ENCODE data around the gene CALML3. TPM values are rescaled to one million over a fixed set of nuclear protein-coding genes. Genes with fewer than 3 reads are reported as not detected.

CALML3 gene
- total and polyA plus RNA-seq, 2 donors (not counting 3 experiments of a cell fraction or from before 2014, with no cell fraction given): not detected

DNA sequence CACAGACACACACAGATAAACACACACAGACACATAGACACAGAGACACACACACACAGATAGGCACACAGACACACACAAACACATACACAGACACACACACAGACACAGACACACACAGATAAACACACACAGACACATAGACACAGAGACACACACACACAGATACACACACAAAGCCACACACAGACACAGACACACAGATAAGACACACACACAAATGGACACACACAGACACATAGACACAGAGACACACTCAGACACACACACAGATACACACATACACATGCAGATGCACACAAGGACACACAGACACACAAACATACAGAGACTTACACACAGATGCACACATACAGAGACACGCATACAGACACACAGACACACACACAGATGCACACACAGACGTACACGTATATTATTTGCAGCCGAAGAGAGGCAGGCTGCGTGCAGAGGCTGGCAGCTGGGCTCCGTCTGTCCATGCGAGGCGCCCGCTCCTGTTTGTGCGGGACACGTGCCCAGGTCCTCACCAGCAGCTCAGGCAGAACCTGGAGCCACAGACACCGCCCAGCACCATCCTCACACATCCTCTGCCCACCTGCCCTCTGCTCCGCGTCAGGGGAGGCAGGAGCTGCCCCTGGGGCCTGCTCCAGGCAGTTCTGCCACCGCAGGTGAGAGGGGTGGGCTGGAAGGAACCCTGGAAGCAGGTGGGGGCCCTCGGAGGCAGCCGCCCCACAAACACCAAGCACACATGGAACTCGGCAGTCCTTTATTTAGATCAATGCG, 26.6 kb upstream of the CALML3 start:
- H3K9me1 ChIP-seq (replicated peaks; ENCODE audit: control insufficient read depth, extremely low read depth, insufficient read depth, low read length): no peaks in the 10 kb centered on the region
- no peak overlapping the region for H2AFZ ChIP-seq (ENCODE audit: low read depth, low read length)
- no peaks in the 10 kb centered on the region for H3K9me3 ChIP-seq (replicated peaks; ENCODE audit: control insufficient read depth, insufficient read depth, low read length)
- BruUV-seq (replicated peaks): no TSS peak
- no peaks in the 10 kb centered on the region for H3K4me1 ChIP-seq (ENCODE audit: control insufficient read depth, extremely low read depth, insufficient read depth, low read length)
- no peak overlapping the region for H3K4me2 ChIP-seq (ENCODE audit: insufficient read depth, low read length)
- POLR2A ChIA-PET: no interaction called here
- TF ChIP-seq, protein P1, sequence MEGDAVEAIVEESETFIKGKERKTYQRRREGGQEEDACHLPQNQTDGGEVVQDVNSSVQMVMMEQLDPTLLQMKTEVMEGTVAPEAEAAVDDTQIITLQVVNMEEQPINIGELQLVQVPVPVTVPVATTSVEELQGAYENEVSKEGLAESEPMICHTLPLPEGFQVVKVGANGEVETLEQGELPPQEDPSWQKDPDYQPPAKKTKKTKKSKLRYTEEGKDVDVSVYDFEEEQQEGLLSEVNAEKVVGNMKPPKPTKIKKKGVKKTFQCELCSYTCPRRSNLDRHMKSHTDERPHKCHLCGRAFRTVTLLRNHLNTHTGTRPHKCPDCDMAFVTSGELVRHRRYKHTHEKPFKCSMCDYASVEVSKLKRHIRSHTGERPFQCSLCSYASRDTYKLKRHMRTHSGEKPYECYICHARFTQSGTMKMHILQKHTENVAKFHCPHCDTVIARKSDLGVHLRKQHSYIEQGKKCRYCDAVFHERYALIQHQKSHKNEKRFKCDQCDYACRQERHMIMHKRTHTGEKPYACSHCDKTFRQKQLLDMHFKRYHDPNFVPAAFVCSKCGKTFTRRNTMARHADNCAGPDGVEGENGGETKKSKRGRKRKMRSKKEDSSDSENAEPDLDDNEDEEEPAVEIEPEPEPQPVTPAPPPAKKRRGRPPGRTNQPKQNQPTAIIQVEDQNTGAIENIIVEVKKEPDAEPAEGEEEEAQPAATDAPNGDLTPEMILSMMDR (IDR thresholded peaks at IDR 0.05; ENCODE audit: extremely low read depth in 1 of 2, insufficient read depth in 1 of 2, low read depth in 1 of 2, low read length in 2 of 2): no peak
- no peak for TF ChIP-seq EZH2 (IDR thresholded peaks at IDR 0.05; ENCODE audit: borderline replicate concordance, low read depth, low read length, severe bottlenecking)
- TF ChIP-seq MYC (IDR thresholded peaks at IDR 0.05; ENCODE audit: low read depth, low read length): no peak
- no peak for TF ChIP-seq POLR2A (IDR thresholded peaks at IDR 0.05; ENCODE audit: low read depth, low read length)
- TF ChIP-seq GATA2 (IDR thresholded peaks at IDR 0.05; ENCODE audit: insufficient read depth, insufficient read length, low read depth, low read length): no peak
- no peak for TF ChIP-seq JUN (IDR thresholded peaks at IDR 0.05; ENCODE audit: borderline replicate concordance, insufficient read depth, insufficient read length, low read depth)
- no peak for TF ChIP-seq POLR2AphosphoS5 (IDR thresholded peaks at IDR 0.05; ENCODE audit: insufficient read depth, low read depth, low read length)
- TF ChIP-seq FOS (IDR thresholded peaks at IDR 0.05; ENCODE audit: borderline replicate concordance, insufficient read depth, low read length): no peak
- TF ChIP-seq, protein P2, sequence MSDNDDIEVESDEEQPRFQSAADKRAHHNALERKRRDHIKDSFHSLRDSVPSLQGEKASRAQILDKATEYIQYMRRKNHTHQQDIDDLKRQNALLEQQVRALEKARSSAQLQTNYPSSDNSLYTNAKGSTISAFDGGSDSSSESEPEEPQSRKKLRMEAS (IDR thresholded peaks at IDR 0.05; ENCODE audit: insufficient read depth, insufficient read length): no peak
- H3K27me3 ChIP-seq (ENCODE audit: control insufficient read depth in 2 of 2, insufficient read depth in 2 of 2, low read length in 2 of 2): peaks cover 0 to 2% of the 10 kb centered on the region in 2 experiments
- DNase-seq (ENCODE audit: low read depth, low spot score) (no peak), FAIRE-seq (no peak)
- no peak overlapping the region for H3K4me3 ChIP-seq (replicated peaks in 1 of 3; ENCODE audit: insufficient read depth in 1 of 3, low read depth in 1 of 3, low read length in 3 of 3)
- H3K36me3 ChIP-seq (ENCODE audit: control insufficient read depth in 2 of 2, extremely low read depth in 1 of 2, insufficient read depth in 2 of 2, low read length in 2 of 2): no peaks in the 10 kb centered on the region
- dilution Hi-C loops (cut with MboI; ENCODE audit: extremely low pct_ligation_motif_present, low sequenced_read_pairs): no loop called here
- no peaks in the 10 kb centered on the region for H4K20me1 ChIP-seq (replicated peaks; ENCODE audit: control insufficient read depth, extremely low read depth, insufficient read depth, low read length)
- CTCF ChIA-PET: interaction anchor here (1.3 kb wide), 1 partner anchor 56 kb away, joined by 3 read pairs; no protein-coding TSS in a partner anchor
- H3K79me2 ChIP-seq (ENCODE audit: control insufficient read depth, insufficient read depth, low read length): no peaks in the 10 kb centered on the region
- intact Hi-C loops (cut with micrococcal nuclease): no loop called here
- H3K27ac ChIP-seq (ENCODE audit: insufficient read depth, low read depth, low read length): no peak overlapping the region
- H3K9ac ChIP-seq (replicated peaks; ENCODE audit: extremely low read depth, insufficient read depth, low read length): no peak overlapping the region
